HG02759 (cell line): Measurements from ENCODE around the gene NCAM1.

Experiments
- ATAC-seq: cut with Tn5 transposase; IDR thresholded peaks from one replicate; pipeline ENCODE4 v1.9.1; 2021; ENCODE audit warnings: mild to moderate bottlenecking, moderate library complexity; ENCODE audit not compliant: unreplicated experiment

Gene NCAM1

DNA sequence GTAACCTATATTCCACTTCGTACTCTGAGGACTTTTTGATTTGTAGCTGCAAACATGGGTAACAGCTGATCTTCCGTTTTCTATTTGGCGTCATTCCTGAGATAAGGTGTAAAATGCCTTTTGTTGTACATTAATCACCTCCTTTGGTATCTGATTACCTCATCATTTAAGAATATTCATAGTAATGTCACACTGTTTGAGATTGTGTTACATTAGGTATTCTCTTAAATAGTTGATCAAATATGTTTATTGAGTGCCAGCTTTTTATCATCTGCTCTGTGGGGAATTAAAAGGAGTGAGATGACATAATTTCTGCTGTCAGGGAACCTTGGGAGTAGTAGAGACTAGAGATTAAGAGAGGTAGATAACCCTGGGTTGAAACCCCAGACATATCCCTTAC, 5.9 kb downstream of the NCAM1 start:
- no peak for ATAC-seq

DNA sequence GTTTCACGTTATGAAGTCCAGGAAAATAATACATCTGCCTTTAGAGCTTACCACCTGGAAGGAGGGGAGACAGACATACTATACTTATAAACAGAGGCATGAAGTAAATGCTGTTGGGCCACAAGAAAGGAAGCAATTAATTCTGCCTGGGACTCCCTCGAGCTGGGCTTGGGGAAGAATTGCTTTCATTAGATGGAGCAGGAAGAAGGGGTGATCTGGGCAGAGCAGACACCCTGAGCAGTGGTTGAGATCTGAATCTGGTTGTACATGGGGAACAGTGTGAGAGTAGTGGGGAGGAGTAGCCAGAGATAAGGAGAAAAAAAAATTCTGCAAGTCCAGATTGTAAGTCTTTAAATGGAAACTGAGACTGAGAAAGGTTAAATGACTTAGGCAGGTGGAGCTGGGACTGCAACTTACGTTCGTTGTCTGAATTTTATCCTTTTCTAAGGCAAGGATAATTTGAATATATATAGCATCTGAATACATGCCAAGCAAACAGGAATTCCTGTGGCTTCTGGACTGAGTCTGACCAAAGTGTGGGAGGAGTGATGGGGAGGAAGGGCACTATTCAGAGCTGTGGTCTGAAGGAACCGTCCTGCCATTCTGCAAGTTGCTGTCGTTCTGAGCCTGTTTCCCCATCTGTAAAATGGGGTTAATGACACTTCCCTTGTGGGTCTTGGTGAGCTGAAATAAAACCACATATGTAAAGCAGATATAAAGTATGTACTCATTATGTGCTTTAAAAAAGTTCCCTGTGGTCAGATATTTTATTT, 7.9 kb downstream of the NCAM1 start:
- no peak for ATAC-seq

DNA sequence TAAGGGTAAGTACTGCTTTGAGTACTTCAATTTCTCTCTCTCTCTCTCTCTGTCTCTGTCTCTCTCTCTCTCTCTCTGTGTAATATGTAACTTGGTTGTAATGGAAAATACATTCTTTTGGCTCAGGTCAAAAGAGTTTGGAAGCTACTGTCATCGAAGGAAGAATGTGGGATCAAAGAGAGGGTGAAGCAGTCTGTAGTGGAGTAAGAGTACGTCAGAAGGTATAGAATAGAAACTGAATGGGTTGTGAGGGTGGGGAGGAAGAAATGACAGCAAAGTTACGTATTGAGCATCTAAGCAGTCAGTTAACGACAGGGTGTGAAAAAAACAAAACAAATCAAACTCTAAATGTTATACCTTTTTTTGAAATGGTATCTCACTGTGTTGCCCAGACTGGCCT, 10.0 kb downstream of the NCAM1 start:
- no peak for ATAC-seq

DNA sequence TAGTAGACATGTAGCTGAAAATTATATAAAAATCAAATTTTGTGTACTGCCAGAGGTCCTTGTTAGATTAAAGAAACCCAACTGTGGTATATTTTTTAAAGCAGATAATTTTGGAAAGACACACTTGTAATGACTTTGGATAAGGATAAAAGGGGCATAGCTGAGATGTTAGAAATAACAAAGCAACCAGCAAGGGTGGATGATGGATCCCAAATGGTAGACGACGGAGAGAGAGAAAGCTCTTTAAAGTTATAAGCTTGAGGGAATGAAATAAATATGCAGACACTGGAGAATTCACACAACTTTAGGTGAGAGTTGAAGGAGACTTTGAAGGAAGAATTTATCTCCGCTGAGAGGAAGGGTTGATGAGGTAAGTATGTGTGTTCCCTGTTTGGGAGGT, 10.6 kb downstream of the NCAM1 start:
- ATAC-seq = no peak

DNA sequence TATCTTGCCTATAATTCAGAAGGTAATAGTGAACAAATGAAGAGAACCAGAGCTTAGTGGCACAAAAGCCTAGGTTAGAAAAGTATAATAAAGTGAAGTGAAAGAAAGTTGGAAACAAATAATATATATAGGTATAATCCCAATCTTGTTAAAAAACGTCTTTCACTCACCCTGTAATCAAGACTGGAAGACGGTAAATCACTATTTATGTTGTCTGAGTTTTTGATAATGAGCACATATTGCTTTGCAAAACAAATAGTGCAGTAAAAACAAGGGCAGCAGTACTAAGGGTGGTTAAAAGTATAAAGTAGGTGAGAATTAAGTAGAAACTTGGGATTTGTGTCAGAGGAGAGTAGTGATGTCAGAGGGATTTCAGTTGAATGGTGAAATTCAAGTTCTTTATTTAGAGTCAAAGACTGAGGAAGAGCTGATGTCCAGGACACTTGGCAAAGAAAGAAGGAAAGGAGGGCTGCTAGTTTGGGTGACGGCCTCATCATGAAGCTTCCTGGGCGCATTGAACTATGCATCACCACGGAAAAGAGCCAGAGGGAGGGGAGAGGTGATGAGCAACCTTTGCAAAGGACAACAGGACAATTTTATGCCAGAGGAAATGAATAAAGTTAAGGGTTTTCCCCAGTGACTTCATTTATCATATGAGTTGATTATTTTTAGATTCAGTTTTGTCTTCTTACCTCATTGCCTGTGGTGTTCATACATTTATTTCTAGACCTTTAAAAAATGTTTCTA, 11.4 kb downstream of the NCAM1 start:
- no peak for ATAC-seq

DNA sequence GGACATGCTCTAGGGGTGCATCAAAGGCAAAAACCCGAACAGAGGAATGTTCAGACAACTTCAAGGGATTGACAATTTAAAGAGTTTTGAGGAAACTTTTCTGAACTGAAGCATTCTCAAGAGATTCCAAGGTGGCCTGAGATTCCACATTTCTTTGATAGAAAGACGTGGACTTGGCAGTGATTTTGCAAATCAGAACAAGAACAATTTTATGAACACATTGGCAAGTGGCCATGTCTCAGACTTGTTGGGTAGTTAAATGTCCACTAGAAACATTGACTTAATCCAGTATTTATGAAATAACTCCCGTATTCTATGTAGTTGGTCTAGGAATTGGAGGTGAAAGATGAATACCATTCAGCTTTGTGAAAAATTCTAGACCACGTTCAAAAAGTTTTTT, 13.8 kb downstream of the NCAM1 start:
- no peak for ATAC-seq

DNA sequence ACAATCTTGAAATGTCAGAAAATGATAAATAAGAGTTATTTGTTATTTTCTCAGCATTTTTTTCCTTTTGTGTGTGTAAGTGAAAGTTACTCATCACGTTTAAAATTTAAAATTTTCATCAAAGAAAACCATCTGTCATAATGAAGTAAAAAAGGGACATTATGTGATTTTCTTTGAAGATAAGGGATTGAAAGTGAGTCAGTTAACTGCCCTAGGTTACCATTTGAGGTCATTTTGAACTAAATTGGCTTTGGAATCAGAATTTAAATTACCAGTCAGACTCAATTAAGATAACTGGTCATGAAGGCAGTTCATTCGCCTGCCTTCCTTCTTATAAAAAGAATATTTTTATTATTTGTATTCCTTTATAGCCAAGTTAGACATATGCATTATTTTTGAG, 14.3 kb downstream of the NCAM1 start:
- no peak for ATAC-seq

DNA sequence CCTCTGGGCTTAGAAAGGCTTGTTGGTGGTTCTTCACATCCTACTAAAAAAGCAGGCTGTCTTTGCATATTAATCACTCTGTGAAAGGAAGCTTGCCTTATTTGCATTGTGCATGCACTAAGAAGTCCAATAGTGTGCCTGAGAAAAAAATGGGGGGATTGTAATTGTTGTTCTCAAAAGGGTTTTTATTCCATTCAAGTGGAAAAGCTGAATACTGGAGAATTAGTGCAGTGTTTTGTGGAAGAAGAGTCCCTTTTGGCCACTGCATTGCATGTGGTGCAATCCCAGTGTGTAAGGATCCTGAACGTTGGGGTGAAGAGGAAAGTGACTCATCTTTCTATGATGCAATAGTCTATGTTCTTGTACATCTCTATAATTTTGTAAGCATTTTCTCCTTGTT, 16.5 kb downstream of the NCAM1 start:
- no peak for ATAC-seq

DNA sequence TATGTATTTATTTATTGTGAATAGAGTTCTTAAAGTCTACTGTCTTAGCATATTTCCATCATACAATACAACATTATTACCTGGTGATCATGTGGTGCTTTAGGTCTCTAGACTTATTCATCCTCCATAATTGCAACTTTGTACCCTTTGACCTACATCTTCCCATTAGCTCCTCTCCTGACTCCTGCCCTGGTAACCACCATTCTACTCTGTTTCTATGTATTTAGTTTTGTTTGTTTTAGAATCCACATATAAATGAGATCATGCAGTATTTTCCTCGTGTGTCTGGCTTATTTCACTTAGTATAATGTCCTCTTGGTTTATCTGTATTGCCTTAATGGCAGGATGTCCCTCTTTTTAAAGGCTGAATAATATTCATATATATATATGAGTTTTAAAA, 22.7 kb downstream of the NCAM1 start:
- ATAC-seq = no peak

DNA sequence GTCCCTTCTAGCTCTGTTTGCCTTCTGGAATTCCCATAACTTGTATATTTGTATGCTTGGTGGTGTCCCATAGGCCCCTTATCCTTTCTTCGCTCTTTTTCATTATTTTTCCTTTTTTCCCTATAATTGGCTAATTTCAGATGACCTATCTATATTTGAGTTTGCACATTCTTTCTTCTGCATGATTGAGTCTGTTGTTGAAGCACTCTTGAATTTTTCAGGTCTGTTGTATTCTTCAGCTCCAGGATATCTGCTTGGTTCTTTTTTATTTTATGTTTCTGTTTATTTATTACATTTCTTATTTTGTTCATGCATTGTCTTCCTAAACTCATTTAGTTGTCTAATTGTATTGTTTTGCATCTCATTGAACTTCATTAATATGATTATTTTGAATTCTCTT, 28.0 kb downstream of the NCAM1 start:
- no peak for ATAC-seq

DNA sequence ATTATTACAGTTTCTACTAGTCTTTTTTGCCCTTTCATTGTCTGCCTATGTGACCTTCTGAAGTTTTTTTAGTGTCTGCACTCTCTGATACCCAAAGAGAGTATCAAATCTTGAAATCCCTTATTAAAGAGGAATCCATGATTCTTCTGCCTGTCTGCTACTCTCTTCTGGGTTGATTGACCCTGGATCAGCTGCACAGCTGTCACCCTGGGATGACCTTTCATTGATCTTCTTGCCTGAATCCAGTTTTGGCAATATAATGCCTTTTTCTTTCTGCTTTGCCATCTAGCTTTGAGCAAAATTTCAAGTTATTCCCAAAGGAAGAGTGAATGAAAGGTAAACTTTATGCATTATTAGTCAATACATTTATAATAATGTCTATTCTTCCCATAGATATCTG, 32.6 kb downstream of the NCAM1 start:
- ATAC-seq = no peak

DNA sequence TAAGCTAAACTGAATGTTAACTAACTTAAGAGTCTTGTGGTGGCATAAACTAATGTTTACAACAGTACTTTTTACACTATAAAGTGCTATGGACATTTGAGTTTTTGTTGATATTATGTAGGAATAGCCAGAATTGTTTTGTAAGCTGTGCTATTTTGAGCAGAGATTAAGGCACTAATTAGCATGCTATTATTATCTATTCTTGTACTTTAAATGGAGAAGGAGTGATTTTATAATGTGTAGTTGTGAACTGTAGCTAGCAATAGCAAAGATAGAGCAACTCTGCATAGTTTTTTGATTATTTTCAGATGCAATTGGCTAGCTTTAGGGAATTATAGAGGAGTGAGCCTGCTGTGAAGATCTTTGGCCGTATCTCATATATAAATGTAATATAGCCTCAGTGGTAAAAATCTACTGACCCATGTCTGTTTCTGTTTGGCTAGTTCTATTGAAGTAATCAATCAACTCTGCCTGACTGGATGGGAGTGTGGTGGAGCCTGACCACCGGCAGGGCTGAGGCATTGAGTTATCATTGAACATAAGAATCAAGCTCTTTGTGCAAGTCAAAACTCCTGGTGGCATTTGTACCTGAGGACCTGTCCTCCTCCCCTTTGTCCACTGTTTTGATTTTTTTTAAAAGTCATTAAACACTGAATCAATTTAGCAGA, 34.3 kb downstream of the NCAM1 start:
- no peak for ATAC-seq

DNA sequence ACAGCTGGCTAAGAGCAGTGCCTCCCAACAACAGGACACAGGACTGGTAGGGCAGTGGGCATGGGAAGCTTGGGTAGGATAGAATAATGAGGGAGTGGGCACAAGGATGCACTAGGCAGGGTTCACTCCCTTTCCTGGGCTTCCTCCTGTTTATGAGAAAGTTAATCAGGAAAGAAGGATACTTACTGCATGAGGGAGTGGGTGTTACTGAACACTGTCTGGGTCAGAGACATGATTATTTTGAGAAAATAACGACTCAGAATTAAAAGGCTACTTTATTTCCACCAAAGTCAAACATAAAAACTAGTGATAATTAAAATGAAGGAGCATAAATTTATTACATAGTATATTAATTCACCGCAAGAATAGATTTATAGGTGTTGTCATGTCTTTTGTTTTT, 35.8 kb downstream of the NCAM1 start:
- ATAC-seq = no peak

DNA sequence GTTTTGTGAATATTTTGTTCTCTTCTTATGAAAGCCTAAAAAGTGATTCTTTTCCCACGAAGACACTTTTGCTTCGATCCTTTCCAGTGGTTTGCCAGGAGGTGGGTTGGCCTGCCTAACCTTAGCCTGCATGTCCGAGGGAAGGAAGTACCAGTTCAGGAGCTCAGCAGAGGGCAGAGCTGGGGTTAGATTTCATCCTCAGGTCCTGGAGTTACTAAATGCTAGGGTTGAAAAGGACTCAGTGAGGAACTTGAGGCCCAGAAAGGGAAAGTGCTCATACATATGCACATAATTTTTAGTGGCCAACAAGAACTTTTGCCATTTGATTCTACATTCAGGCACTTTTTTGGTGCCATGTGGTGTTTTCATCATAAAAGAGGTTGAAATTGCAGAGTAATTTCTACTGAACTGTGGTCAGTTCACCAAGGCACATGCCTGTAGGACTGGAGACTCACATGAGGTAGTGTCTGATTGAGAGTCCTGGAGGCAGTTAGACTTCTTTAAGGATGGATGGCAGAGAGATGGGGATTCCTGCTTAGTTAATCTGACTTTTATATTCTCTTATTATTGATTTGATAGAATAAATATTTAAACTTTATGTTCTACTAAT, 36.7 kb downstream of the NCAM1 start:
- no peak for ATAC-seq

DNA sequence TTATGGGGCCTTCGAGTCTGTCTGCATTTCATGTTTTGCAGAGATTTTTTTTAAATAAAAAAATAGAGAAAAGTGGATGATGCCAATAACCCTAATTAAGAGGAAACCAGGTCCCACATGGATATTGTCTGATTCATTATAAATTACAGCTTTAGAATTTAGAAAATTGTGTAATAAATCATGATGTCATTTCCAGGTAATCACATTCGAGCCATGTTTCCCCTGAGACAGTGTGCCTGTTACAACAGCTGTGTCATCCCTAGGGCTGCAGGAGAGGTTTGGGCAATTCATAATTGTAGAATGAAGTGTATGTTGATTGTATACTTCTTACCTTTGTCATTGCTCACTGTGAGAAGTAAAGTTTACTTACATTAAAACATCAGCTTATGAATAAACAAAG, 38.3 kb downstream of the NCAM1 start:
- ATAC-seq = no peak

DNA sequence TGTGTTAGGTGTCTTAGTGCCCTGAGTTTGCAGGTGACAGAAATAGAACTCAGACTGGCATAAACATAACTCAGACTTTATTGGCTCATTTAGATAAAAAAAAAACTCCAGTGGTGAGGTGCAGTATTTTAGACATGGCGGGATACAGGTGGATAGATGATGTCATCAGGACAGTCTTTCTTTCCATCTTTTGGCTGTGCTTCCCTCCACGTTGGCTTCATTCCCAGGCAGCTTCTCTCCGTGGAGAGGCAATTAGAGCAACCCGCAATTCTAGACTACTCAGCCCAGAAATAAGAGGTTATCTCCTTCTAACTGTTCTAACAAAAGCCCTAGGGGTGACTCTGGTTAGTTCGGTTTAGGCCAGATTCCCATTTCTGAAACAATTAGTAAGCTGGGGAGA, 40.5 kb downstream of the NCAM1 start:
- ATAC-seq = no peak

DNA sequence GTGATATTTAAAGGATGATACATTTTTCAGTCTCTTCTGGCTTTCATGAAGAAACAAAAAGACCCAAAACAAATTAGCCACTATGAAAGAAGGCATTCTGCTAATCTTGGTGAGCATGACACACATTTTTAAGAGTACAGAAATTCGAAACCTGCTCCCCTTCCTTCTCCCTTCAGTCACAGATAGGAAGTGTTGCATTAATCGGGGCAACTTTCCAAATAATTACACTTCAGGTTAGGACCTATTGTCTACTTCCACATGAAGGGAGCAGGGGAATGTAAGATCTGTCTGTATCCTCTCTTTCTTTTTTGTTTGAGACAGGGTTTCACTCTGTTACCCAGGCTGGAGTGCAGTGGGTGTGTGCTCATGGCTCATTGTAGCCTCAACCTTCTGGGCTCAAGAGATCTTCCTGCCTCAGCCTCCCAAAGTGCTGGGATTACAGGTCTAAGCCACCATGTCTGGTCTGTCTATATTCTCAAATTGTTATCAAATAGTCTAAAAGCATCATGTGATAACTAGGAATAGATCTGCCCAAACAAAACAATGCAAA, 45.8 kb downstream of the NCAM1 start:
- ATAC-seq = no peak

DNA sequence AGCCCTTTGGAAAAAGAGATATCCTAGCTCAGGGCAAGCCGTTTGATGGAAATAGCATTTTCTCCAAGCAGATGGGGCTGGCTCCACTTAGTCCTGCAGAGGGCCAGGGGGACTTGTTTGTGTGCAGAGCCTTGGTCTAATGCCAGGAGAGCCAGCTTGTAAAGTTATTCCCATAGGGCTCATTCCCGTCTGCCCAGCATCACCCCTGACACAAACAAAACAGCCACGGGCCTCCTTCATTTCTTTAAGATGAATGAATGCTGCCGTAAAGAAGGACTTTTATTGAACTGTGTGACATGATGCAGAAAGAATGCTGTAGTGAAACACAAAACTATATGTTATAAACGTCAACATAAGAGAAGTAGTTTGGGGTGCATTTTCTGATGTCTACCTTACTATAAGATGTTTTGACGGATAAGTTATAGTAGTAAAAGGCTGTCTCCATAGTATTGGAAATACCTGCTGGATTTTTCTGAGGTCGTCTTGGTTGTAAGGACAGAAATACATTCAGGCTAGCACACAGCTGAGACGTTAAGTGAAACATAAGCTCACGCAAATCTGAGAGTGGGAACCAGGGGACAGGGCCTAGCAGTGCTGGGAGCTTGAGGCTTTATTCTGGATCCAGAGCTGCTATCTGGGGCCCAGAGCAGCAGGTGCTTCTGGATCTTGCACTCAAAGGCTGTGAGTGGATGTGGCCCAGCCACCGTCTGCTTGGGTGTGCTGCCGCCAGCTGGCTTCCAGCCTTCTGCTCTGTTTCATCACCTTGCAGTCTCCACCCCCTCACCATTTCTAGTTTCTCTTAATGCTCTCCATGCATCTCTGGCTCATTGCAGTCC, 53.3 kb downstream of the NCAM1 start:
- ATAC-seq = no peak

DNA sequence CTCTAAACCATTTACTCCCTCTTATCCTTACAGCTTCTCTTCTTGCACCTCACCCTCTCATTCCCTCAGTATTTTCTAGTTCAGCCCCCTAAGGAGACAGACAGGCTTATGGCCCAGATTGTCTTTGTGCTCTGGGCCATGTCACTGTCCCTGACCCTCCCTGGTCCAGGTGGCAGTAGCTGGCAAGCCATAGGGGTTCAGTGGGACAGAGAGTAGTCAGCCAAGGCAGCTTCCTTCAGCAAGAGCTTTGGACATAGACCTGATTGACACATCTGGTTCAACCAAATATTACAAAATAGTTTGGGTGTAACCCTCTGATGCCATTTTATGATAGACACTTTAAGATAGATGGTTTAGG, 53.9 kb downstream of the NCAM1 start:
- ATAC-seq = no peak

DNA sequence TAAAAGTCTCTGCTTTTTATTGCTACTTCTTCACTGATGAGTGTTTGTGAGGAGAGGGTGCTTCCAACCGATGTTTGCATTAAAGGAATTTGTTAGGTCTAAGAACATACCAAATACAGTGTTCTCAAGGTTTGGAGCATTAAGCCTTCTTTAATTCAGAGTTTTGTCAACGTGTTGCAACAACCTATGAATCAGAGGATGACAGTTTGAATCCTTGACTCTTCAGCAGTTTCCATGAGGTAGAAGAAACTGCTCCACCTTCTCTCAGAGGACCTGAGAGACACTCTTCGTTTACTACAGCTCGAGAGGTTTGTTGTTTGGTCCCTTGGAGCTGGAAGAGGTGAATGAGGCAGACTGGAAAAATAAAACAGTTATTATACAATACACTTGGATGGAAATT, 55.7 kb downstream of the NCAM1 start:
- ATAC-seq = no peak

DNA sequence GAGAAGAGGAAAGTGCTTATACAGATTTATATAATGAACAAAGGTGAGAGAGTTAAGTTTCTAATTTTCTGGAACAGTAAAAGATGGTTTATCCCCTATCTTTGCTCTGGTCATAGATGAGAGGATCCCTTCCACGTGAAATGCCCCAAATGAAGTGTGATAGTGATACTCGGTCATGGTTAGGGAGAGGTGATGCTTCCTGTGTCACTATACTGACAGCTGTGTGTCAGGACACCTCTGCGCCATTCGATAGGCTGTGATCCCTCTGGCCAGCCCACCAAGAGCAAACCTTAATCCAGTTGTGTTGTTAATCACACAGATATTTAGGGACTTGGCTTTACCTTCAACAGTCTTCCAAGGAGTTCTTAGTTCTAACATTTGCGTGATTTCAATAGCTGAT, 57.7 kb downstream of the NCAM1 start:
- ATAC-seq = no peak
